Osteoblast (primary cell): ENCODE data around the gene TMEM204. TPM values are rescaled to one million over a fixed set of nuclear protein-coding genes. Genes with fewer than 3 reads are reported as not detected.

Experiments used
- DNase-seq: peaks from one replicate; pipeline ENCODE4 v3.0.0; 2011; ENCODE audit warnings: low spot score, mixed read lengths; ENCODE audit not compliant: insufficient read length; ENCODE audit errors: missing footprints
- H2AFZ ChIP-seq: 2 replicates; pipeline ENCODE4 v1.6.0; 2011; ENCODE audit warnings: mild to moderate bottlenecking, low read length
- H3K27ac ChIP-seq: 2 replicates; pipeline ENCODE4 v1.5.1; 2011; ENCODE audit warnings: mild to moderate bottlenecking, low read depth, low read length, moderate library complexity
- H3K27me3 ChIP-seq: 2 replicates; pipeline ENCODE4 v1.6.0; 2012; ENCODE audit warnings: mild to moderate bottlenecking, control low read depth, inconsistent platforms, low read length, moderate library complexity; ENCODE audit not compliant: insufficient read depth
- H3K36me3 ChIP-seq: 2 replicates; pipeline ENCODE4 v1.5.1; 2011; ENCODE audit warnings: mild to moderate bottlenecking, low read length, control low read depth, moderate library complexity; ENCODE audit not compliant: insufficient read depth
- H3K4me1 ChIP-seq: 2 replicates; pipeline ENCODE4 v1.5.1; 2011; ENCODE audit warnings: mild to moderate bottlenecking, low read length, control low read depth, moderate library complexity; ENCODE audit not compliant: insufficient read depth
- H3K4me2 ChIP-seq: 2 replicates; pipeline ENCODE4 v1.6.0; 2011; ENCODE audit warnings: mild to moderate bottlenecking, low read length; ENCODE audit not compliant: insufficient read depth
- H3K4me3 ChIP-seq: fragments of 200-600 bp; sonication (generic); 3 replicates; pipeline ENCODE4 v1.5.1; 2012; ENCODE audit warnings: mild to moderate bottlenecking, low read length, inconsistent platforms; ENCODE audit not compliant: insufficient read depth
- H3K79me2 ChIP-seq: 2 replicates; pipeline ENCODE4 v1.6.0; 2012; ENCODE audit warnings: mild to moderate bottlenecking, low read length, control low read depth, inconsistent platforms; ENCODE audit not compliant: insufficient read depth
- H3K9me3 ChIP-seq: 2 replicates; pipeline ENCODE4 v1.5.1; 2011; ENCODE audit warnings: low read depth, low read length, control low read depth
- H4K20me1 ChIP-seq: 2 replicates; pipeline ENCODE4 v1.6.0; 2012; ENCODE audit warnings: mild to moderate bottlenecking, low read length, control low read depth; ENCODE audit not compliant: insufficient read depth
- total RNA-seq: library from RNA; depleted of rRNA; stranded (reverse); fragments of >200 nt; gene quantifications from 2 replicates; pipeline ENCODE4 v1.2.3, GENCODE V29; 2012
- TF ChIP-seq, protein P1 (sequence below): IDR thresholded peaks from 2 replicates; pipeline ENCODE4 v1.5.1; 2011; ENCODE audit warnings: mild to moderate bottlenecking, low read depth, low read length, moderate library complexity; ENCODE audit errors: extremely low read depth

TMEM204 gene
- total RNA-seq, 1 donor = 8.3 TPM

DNA sequence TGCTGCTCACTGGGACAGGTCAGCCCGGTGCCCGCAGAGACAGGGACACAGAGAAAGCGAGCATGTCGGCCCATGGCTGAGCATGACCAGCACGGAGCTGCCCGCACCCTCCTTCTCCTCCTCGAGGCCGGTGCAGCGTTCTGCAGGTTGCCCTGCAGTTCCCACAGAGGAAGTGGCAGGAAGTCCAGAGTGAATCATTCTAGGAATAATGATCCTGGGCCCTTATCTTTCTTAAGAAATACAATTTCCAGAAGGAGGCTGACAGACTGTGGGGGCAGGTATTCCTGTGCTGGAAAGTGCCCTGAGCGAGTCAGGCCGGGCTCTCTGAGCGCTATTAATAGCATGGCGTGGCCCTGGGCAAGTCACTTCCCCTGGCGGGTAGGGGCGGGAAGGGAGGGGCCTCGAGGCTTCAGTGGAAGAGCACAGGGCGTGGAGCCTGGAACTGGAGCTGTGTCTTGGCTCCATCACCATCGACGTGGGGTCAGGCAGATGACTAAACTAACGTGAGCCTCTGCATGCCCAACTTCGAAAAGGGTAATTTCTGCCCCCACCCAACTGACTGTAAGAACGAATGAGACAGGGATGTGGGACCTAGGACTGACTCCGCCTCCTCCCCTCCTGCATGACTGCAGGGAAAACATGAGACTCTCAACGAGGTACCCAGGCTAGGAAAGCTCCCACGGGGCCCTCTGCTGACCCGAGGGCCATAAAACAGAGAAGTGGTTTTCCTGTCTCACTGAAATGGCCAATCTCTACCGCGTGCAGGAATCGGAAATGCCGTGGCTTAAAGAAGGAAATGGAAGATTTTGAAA, 9.8 kb downstream of the TMEM204 start:
- Histone ChIP-seq H3K4me2 (peak overlapping the region; percentile 58), H4K20me1 (peaks cover 26% of the 10 kb centered on the region), H3K4me3 (peak overlapping the region; percentile 35), H3K27ac (peak overlapping the region; percentile 80), H3K79me2 (peaks cover 30% of the 10 kb centered on the region), H3K27me3 (no peaks in the 10 kb centered on the region), H3K9me3 (no peaks in the 10 kb centered on the region), H3K36me3 (peaks cover 1% of the 10 kb centered on the region), H2AFZ (peak overlapping the region; percentile 14), H3K4me1 (peaks cover 19% of the 10 kb centered on the region)
- TF ChIP-seq, protein P1, sequence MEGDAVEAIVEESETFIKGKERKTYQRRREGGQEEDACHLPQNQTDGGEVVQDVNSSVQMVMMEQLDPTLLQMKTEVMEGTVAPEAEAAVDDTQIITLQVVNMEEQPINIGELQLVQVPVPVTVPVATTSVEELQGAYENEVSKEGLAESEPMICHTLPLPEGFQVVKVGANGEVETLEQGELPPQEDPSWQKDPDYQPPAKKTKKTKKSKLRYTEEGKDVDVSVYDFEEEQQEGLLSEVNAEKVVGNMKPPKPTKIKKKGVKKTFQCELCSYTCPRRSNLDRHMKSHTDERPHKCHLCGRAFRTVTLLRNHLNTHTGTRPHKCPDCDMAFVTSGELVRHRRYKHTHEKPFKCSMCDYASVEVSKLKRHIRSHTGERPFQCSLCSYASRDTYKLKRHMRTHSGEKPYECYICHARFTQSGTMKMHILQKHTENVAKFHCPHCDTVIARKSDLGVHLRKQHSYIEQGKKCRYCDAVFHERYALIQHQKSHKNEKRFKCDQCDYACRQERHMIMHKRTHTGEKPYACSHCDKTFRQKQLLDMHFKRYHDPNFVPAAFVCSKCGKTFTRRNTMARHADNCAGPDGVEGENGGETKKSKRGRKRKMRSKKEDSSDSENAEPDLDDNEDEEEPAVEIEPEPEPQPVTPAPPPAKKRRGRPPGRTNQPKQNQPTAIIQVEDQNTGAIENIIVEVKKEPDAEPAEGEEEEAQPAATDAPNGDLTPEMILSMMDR = no peak
- DNase-seq = peak; percentile 99

GRCh38 chr16:1545044-1546040, 11.9 kb downstream of the TMEM204 start:
- H3K36me3 ChIP-seq = no peaks in the 10 kb centered on the region
- no peak overlapping the region for H3K4me2 ChIP-seq
- DNase-seq = no peak
- no peaks in the 10 kb centered on the region for H3K27me3 ChIP-seq
- H4K20me1 ChIP-seq = peaks cover 20% of the 10 kb centered on the region
- no peaks in the 10 kb centered on the region for H3K9me3 ChIP-seq
- peaks cover 35% of the 10 kb centered on the region for H3K79me2 ChIP-seq
- no peak overlapping the region for H2AFZ ChIP-seq
- H3K27ac ChIP-seq = no peak overlapping the region
- peaks cover 24% of the 10 kb centered on the region for H3K4me1 ChIP-seq
- TF ChIP-seq, protein P1 = no peak
- no peak overlapping the region for H3K4me3 ChIP-seq

- H3K36me3 ChIP-seq = no peaks in the 10 kb centered on the region
- no peak overlapping the region for H2AFZ ChIP-seq
- H3K4me1 ChIP-seq = peaks cover 24% of the 10 kb centered on the region
- peaks cover 26% of the 10 kb centered on the region for H4K20me1 ChIP-seq
- H3K79me2 ChIP-seq = peaks cover 37% of the 10 kb centered on the region
- H3K4me3 ChIP-seq = no peak overlapping the region
- H3K27me3 ChIP-seq = no peaks in the 10 kb centered on the region
- no peak overlapping the region for H3K4me2 ChIP-seq
- H3K27ac ChIP-seq = no peak overlapping the region
- H3K9me3 ChIP-seq = no peaks in the 10 kb centered on the region
- TF ChIP-seq, protein P1 = no peak
- DNase-seq = no peak
Measured at GRCh38 chr16:1546430-1546829, 13.0 kb downstream of the TMEM204 start.
